Activated naive CD4-positive, alpha-beta T cell treated with Interleukin-2 at 50 U/mL for 16 hours (primary cell): ENCODE data around the gene PLCB4.

Experiments used
- DNase-seq: peaks from one replicate; pipeline ENCODE4 v3.0.0-alpha.2; 2020

The PLCB4 gene

GRCh38 chr20:9334866-9335265 is 266.0 kb downstream of the PLCB4 start:
- DNase-seq: no peak

- DNase-seq: no peak
These were observed 269.2 kb downstream of the PLCB4 start for GRCh38 chr20:9338101-9338500.

- DNase-seq: no peak
These were observed 270.8 kb downstream of the PLCB4 start for GRCh38 chr20:9339708-9340107.

GRCh38 chr20:9342651-9343050 is 273.8 kb downstream of the PLCB4 start:
- DNase-seq: no peak

GRCh38 chr20:9344083-9344920 is 275.4 kb downstream of the PLCB4 start:
- DNase-seq: no peak

GRCh38 chr20:9348316-9348715 is 279.4 kb downstream of the PLCB4 start:
- DNase-seq: no peak

- DNase-seq: no peak
These were observed 279.9 kb downstream of the PLCB4 start for GRCh38 chr20:9348747-9349146.

- no peak for DNase-seq
These were observed 280.4 kb downstream of the PLCB4 start for GRCh38 chr20:9349249-9349648.

- DNase-seq: no peak
These were observed 283.9 kb downstream of the PLCB4 start for GRCh38 chr20:9352739-9353138.

GRCh38 chr20:9353180-9353915 is 284.5 kb downstream of the PLCB4 start:
- no peak for DNase-seq

GRCh38 chr20:9353916-9354276 is 285.0 kb downstream of the PLCB4 start:
- DNase-seq: no peak

GRCh38 chr20:9354579-9354978 is 285.7 kb downstream of the PLCB4 start:
- DNase-seq: no peak

- no peak for DNase-seq
These were observed 289.1 kb downstream of the PLCB4 start for GRCh38 chr20:9358001-9358400.

- no peak for DNase-seq
These were observed 290.8 kb downstream of the PLCB4 start for GRCh38 chr20:9359561-9360308.

- no peak for DNase-seq
These were observed 291.5 kb downstream of the PLCB4 start for GRCh38 chr20:9360431-9360830.

GRCh38 chr20:9363673-9364072 is 294.8 kb downstream of the PLCB4 start:
- DNase-seq: no peak

GRCh38 chr20:9367328-9367727 is 298.4 kb downstream of the PLCB4 start:
- no peak for DNase-seq

GRCh38 chr20:9367746-9368145 is 298.9 kb downstream of the PLCB4 start:
- no peak for DNase-seq

GRCh38 chr20:9368893-9369292 is 300.0 kb downstream of the PLCB4 start:
- DNase-seq: no peak

GRCh38 chr20:9369557-9369956 is 300.7 kb downstream of the PLCB4 start:
- no peak for DNase-seq

GRCh38 chr20:9374072-9374471 is 305.2 kb downstream of the PLCB4 start:
- DNase-seq: no peak

- DNase-seq: no peak
These were observed 305.6 kb downstream of the PLCB4 start for GRCh38 chr20:9374480-9374879.

- no peak for DNase-seq
These were observed 306.4 kb downstream of the PLCB4 start for GRCh38 chr20:9375221-9375681.

GRCh38 chr20:9377007-9377406 is 308.1 kb downstream of the PLCB4 start:
- DNase-seq: no peak
